ENCODE data around the gene MAP7. TPM values are rescaled to one million over a fixed set of nuclear protein-coding genes. Genes with fewer than 3 reads are reported as not detected.

MAP7 gene
- total and polyA plus RNA-seq, 4 donors, result 3.2 to 17.5 (median 8.3) TPM

DNA sequence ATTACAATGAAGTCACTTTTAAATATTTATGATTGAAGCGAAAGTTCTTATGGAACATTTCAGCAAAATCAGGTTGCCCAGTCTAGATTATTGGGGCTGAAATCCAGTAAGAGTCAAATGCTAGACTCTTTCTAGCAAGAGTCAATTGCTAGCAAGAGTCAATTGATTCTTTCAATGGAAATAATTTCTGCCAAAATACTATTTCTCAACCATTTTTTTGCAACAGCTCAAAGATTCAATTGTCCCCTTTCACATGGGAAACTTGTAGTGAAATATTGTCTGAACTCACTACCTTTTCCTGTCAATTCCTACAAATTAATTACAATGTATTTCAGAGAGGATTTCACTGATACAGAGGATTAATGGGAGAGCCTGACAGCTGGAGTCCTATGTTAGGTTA, 78.3 kb downstream of the MAP7 start (continued):
- TF ChIP-seq, protein P1, sequence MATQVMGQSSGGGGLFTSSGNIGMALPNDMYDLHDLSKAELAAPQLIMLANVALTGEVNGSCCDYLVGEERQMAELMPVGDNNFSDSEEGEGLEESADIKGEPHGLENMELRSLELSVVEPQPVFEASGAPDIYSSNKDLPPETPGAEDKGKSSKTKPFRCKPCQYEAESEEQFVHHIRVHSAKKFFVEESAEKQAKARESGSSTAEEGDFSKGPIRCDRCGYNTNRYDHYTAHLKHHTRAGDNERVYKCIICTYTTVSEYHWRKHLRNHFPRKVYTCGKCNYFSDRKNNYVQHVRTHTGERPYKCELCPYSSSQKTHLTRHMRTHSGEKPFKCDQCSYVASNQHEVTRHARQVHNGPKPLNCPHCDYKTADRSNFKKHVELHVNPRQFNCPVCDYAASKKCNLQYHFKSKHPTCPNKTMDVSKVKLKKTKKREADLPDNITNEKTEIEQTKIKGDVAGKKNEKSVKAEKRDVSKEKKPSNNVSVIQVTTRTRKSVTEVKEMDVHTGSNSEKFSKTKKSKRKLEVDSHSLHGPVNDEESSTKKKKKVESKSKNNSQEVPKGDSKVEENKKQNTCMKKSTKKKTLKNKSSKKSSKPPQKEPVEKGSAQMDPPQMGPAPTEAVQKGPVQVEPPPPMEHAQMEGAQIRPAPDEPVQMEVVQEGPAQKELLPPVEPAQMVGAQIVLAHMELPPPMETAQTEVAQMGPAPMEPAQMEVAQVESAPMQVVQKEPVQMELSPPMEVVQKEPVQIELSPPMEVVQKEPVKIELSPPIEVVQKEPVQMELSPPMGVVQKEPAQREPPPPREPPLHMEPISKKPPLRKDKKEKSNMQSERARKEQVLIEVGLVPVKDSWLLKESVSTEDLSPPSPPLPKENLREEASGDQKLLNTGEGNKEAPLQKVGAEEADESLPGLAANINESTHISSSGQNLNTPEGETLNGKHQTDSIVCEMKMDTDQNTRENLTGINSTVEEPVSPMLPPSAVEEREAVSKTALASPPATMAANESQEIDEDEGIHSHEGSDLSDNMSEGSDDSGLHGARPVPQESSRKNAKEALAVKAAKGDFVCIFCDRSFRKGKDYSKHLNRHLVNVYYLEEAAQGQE (IDR thresholded peaks at IDR 0.05), result no peak
- TF ChIP-seq, protein P2, sequence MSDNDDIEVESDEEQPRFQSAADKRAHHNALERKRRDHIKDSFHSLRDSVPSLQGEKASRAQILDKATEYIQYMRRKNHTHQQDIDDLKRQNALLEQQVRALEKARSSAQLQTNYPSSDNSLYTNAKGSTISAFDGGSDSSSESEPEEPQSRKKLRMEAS (IDR thresholded peaks at IDR 0.05), result no peak

DNA sequence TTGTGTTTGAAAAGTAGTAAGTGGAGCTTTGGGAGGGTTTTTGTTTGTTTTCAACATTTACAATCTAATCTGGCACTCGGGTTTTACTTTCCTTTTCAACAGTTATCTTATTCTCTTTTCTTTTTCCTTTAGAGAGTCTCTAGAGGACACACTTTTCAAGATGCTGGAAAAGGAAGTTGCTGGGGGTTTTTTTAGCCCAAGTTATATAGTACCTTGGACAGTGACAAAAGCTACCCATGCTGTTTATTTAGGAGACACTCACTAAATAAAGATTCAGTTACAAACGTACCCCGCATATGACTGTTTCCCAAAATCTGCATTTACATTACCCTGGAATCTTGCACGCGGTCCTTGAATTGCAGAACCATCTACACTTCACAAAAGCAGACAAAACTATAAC, 78.8 kb downstream of the MAP7 start:
- peaks cover 0 to 16% (median 7%) of the 10 kb centered on the region in 4 donors for H3K4me1 ChIP-seq (ENCODE audit: control insufficient read depth in 4 of 4, insufficient read depth in 4 of 4, low read length in 3 of 4)
- TF ChIP-seq, protein P1 (IDR thresholded peaks at IDR 0.05), result peak; percentile 97
- TF ChIP-seq FOXA2 (IDR thresholded peaks at IDR 0.05) (no peak), HNF4A (conservative IDR thresholded peaks at IDR 0.05) (no peak), HNF4G (IDR thresholded peaks at IDR 0.05) (no peak)
- no peak overlapping the region for H3K4me3 ChIP-seq (ENCODE audit: low read depth in 1 of 3, low read length in 3 of 3)
- no peaks in the 10 kb centered on the region for H3K36me3 ChIP-seq (ENCODE audit: control insufficient read depth in 4 of 4, insufficient read depth in 3 of 4, low read depth in 1 of 4, low read length in 3 of 4)
- H3K9ac ChIP-seq (ENCODE audit: low read depth in 1 of 2, low read length in 2 of 2), result no peak overlapping the region
- no peak for DNase-seq (ENCODE audit: low spot score)
- WGBS, result 38% methylated on average over 5 of the region's 5 CpGs
- no peaks in the 10 kb centered on the region for H3K9me3 ChIP-seq (ENCODE audit: control insufficient read depth in 4 of 4, low read length in 3 of 4)
- H3K27ac ChIP-seq (ENCODE audit: low read depth in 1 of 2, low read length in 2 of 2), result no peak overlapping the region
- H3K27me3 ChIP-seq (ENCODE audit: control insufficient read depth in 4 of 4, insufficient read depth in 4 of 4, low read length in 3 of 4), result no peaks in the 10 kb centered on the region

DNA sequence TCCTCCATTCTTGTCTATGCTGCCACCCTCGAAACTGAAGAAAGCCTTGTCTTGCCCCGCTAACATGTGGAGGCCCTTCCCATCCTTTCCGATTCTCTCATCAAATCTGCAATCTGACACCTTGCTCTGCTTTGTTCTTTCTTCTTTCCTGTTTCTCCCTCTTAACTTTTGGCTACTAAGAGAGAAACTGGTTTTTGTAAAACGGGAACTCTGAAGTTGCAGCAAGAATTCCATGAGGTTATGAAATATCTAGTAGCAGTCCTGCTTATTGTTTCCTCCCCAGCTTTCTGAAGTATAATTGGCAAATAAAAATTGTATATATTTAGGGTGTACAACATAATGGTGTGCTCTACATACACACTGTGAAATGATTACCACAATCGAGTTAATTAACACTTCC, 80.2 kb downstream of the MAP7 start:
- Histone ChIP-seq H3K4me3 (ENCODE audit: low read depth in 1 of 3, low read length in 3 of 3) (no peak overlapping the region), H3K27ac (ENCODE audit: low read depth in 1 of 2, low read length in 2 of 2) (no peak overlapping the region), H3K27me3 (ENCODE audit: control insufficient read depth in 4 of 4, insufficient read depth in 4 of 4, low read length in 3 of 4) (no peaks in the 10 kb centered on the region), H3K9ac (ENCODE audit: low read depth in 1 of 2, low read length in 2 of 2) (no peak overlapping the region), H3K4me1 (ENCODE audit: control insufficient read depth in 4 of 4, insufficient read depth in 4 of 4, low read length in 3 of 4) (peaks cover 0 to 16% (median 7%) of the 10 kb centered on the region in 4 donors), H3K36me3 (ENCODE audit: control insufficient read depth in 4 of 4, insufficient read depth in 3 of 4, low read depth in 1 of 4, low read length in 3 of 4) (no peaks in the 10 kb centered on the region), H3K9me3 (ENCODE audit: control insufficient read depth in 4 of 4, low read length in 3 of 4) (no peaks in the 10 kb centered on the region)
- TF ChIP-seq GABPA (IDR thresholded peaks at IDR 0.05 in 1 of 2, conservative IDR thresholded peaks at IDR 0.05 in 1 of 2), result no peak
- TF ChIP-seq, protein P3, sequence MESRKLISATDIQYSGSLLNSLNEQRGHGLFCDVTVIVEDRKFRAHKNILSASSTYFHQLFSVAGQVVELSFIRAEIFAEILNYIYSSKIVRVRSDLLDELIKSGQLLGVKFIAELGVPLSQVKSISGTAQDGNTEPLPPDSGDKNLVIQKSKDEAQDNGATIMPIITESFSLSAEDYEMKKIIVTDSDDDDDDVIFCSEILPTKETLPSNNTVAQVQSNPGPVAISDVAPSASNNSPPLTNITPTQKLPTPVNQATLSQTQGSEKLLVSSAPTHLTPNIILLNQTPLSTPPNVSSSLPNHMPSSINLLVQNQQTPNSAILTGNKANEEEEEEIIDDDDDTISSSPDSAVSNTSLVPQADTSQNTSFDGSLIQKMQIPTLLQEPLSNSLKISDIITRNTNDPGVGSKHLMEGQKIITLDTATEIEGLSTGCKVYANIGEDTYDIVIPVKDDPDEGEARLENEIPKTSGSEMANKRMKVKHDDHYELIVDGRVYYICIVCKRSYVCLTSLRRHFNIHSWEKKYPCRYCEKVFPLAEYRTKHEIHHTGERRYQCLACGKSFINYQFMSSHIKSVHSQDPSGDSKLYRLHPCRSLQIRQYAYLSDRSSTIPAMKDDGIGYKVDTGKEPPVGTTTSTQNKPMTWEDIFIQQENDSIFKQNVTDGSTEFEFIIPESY (IDR thresholded peaks at IDR 0.05), result no peak
- TF ChIP-seq HNF4A (conservative IDR thresholded peaks at IDR 0.05), result no peak
- no peak for TF ChIP-seq HNF4G (IDR thresholded peaks at IDR 0.05)
- TF ChIP-seq, protein P1 (IDR thresholded peaks at IDR 0.05), result no peak
- WGBS, result 76% methylated on average over 5 of the region's 5 CpGs
- no peak for DNase-seq (ENCODE audit: low spot score)
